IMR-90 (cell line): ENCODE results near the gene PPAT. TPM values are rescaled to one million over a fixed set of nuclear protein-coding genes. Genes with fewer than 3 reads are reported as not detected.

ENCODE experiments used
- ATAC-seq: fragments of 200-7000 bp; cut with Tn5 transposase; 2 replicates; pipeline ENCODE4 v1.9.1; 2020; ENCODE audit warnings: low read depth, mild to moderate bottlenecking, moderate library complexity
- BruUV-seq: library from RNA; stranded (reverse); fragments of 400-500 nt; replicated peaks from 2 replicates; lab custom pipeline; 2021; lab: Mats Ljungman, UMichigan
- CTCF ChIA-PET: fragments of 300-600 bp; formaldehyde crosslinking; extraction: SDS; loops from one replicate; lab custom pipeline; 2021; ENCODE audit warnings: antibody characterized with exemption; lab: Yijun Ruan, JAX
- POLR2A ChIA-PET: fragments of 300-600 bp; sonication (Branson Sonifier 250); formaldehyde crosslinking; loops from one replicate; lab custom pipeline; 2022; ENCODE audit warnings: antibody characterized with exemption; ENCODE audit not compliant: unreplicated experiment; lab: Charles Lee
- DNase-seq: peaks from one replicate; pipeline ENCODE4 v3.0.0; 2013
- H2AFZ ChIP-seq: replicated peaks from 2 replicates; pipeline ENCODE3; 2013; ENCODE audit warnings: low read length, mild to moderate bottlenecking; ENCODE audit not compliant: poor library complexity
- H2AK5ac ChIP-seq: 2 replicates; pipeline ENCODE4 v1.6.1; 2013; ENCODE audit warnings: low read depth, low read length, inconsistent platforms
- H2AK9ac ChIP-seq: replicated peaks from 2 replicates; pipeline ENCODE3; 2013; ENCODE audit warnings: mild to moderate bottlenecking, low read depth, low read length, moderate library complexity; ENCODE audit not compliant: poor library complexity
- H2BK120ac ChIP-seq: 2 replicates; pipeline ENCODE4 v1.6.1; 2013; ENCODE audit warnings: low read depth, low read length, inconsistent platforms
- H2BK15ac ChIP-seq: 3 replicates; pipeline ENCODE4 v1.6.1; 2013; ENCODE audit warnings: low read depth, low read length, inconsistent platforms
- H2BK20ac ChIP-seq: 2 replicates; pipeline ENCODE4 v1.6.1; 2013; ENCODE audit warnings: low read depth, mild to moderate bottlenecking, inconsistent platforms, low read length, moderate library complexity
- H2BK5ac ChIP-seq: 2 replicates; pipeline ENCODE4 v1.6.1; 2013; ENCODE audit warnings: mild to moderate bottlenecking, low read depth, low read length, inconsistent platforms; ENCODE audit not compliant: poor library complexity, severe bottlenecking
- H3K14ac ChIP-seq: replicated peaks from 2 replicates; pipeline ENCODE4 v1.6.1; 2013; ENCODE audit warnings: low read depth, low read length, inconsistent platforms
- H3K18ac ChIP-seq: 2 replicates; pipeline ENCODE4 v1.6.1; 2013; ENCODE audit warnings: low read depth, low read length, control low read depth
- H3K23ac ChIP-seq: 2 replicates; pipeline ENCODE4 v1.6.1; 2013; ENCODE audit warnings: low read depth, low read length, inconsistent platforms
- H3K27ac ChIP-seq: 2 replicates; pipeline ENCODE4 v1.5.1; 2013; ENCODE audit warnings: mild to moderate bottlenecking, control low read depth, low read length; ENCODE audit not compliant: insufficient read depth
- H3K27me3 ChIP-seq: 2 replicates; pipeline ENCODE4 v1.6.1; 2013; ENCODE audit warnings: low read length; ENCODE audit not compliant: control insufficient read depth, insufficient read depth
- H3K36me3 ChIP-seq: 2 replicates; pipeline ENCODE4 v1.6.1; 2013; ENCODE audit warnings: low read length, mixed read lengths; ENCODE audit not compliant: control insufficient read depth, insufficient read depth
- H3K4ac ChIP-seq: 2 replicates; pipeline ENCODE4 v1.6.1; 2013; ENCODE audit warnings: low read depth, low read length, inconsistent platforms
- H3K4me1 ChIP-seq: 2 replicates; pipeline ENCODE4 v1.6.1; 2013; ENCODE audit warnings: low read length, mixed read lengths; ENCODE audit not compliant: control insufficient read depth, insufficient read depth
- H3K4me2 ChIP-seq: 2 replicates; pipeline ENCODE4 v1.6.1; 2013; ENCODE audit warnings: low read depth, mild to moderate bottlenecking, control low read depth, low read length, moderate library complexity
- H3K4me3 ChIP-seq: 2 replicates; pipeline ENCODE4 v1.5.1; 2013; ENCODE audit warnings: low read depth, mild to moderate bottlenecking, control low read depth, low read length, moderate library complexity; ENCODE audit not compliant: insufficient read depth
- H3K56ac ChIP-seq: 2 replicates; pipeline ENCODE4 v1.6.1; 2013; ENCODE audit warnings: low read length, inconsistent platforms; ENCODE audit not compliant: insufficient read depth; ENCODE audit errors: extremely low read depth
- H3K79me1 ChIP-seq, 2 experiments: 2 replicates each; pipeline ENCODE4 v1.6.1; 2013; ENCODE audit warnings: low read length in 2 of 2, inconsistent platforms in 1 of 2, low read depth in 1 of 2
- H3K9ac ChIP-seq: 2 replicates; pipeline ENCODE4 v1.6.1; 2013; ENCODE audit warnings: low read depth, low read length, control low read depth
- H3K9me1 ChIP-seq: 2 replicates; pipeline ENCODE4 v1.6.1; 2013; ENCODE audit warnings: low read length, inconsistent platforms; ENCODE audit not compliant: insufficient read depth
- H3K9me3 ChIP-seq: 2 replicates; pipeline ENCODE4 v1.6.1; 2013; ENCODE audit warnings: low read length; ENCODE audit not compliant: control insufficient read depth, insufficient read depth
- H4K20me1 ChIP-seq: 2 replicates; pipeline ENCODE4 v1.6.1; 2013; ENCODE audit warnings: low read length, inconsistent platforms; ENCODE audit not compliant: insufficient read depth
- H4K5ac ChIP-seq: 2 replicates; pipeline ENCODE4 v1.6.1; 2013; ENCODE audit warnings: mild to moderate bottlenecking, low read depth, low read length, control low read depth
- H4K8ac ChIP-seq, 2 experiments: 2 replicates each; pipeline ENCODE4 v1.6.1; 2013; ENCODE audit warnings: low read depth in 2 of 2, low read length in 2 of 2, control low read depth in 1 of 2, inconsistent platforms in 1 of 2
- H4K91ac ChIP-seq: 2 replicates; pipeline ENCODE4 v1.6.1; 2013; ENCODE audit warnings: low read depth, low read length, inconsistent platforms; ENCODE audit not compliant: insufficient read depth
- BHLHE40 ChIP-seq: fragments of 150-350 bp; IDR thresholded peaks from 2 replicates; pipeline ENCODE4 v1.6.1; 2016; ENCODE audit warnings: mild to moderate bottlenecking, low read depth, low read length
- CEBPB ChIP-seq: IDR thresholded peaks from 2 replicates; pipeline ENCODE4 v1.6.1; 2012; ENCODE audit warnings: low read depth, low read length, improper control_type of control experiment
- MAZ ChIP-seq: IDR thresholded peaks from 2 replicates; pipeline ENCODE4 v1.6.1; 2012; ENCODE audit warnings: low read depth, mild to moderate bottlenecking, low read length, improper control_type of control experiment, moderate library complexity, borderline replicate concordance
- MXI1 ChIP-seq: IDR thresholded peaks from 2 replicates; pipeline ENCODE4 v1.6.1; 2012; ENCODE audit warnings: low read depth, mild to moderate bottlenecking, low read length, moderate library complexity, borderline replicate concordance
- WGBS, 2 experiments: methylation state at CpG; one replicate each; pipeline versions ENCODE4 v1.1.5 to v1.1.7; 2013; ENCODE audit warnings: missing lambda C conversion rate in 2 of 2; ENCODE audit not compliant: insufficient read length in 1 of 2; ENCODE audit errors: extremely low coverage in 2 of 2; 5-methylcytosine and 5-hydroxymethylcytosine counted together
- dilution Hi-C: fragments of 300-500 bp; cut with HindIII; formaldehyde crosslinking; loops from one replicate; pipeline ENCODE4 v1.14.3; 2018; ENCODE audit warnings: low sequenced_read_pairs; ENCODE audit not compliant: unreplicated experiment
- in situ Hi-C: fragments of 300-500 bp; cut with MboI; formaldehyde crosslinking; loops from 3 replicates; pipeline ENCODE4 v1.14.3; 2019; ENCODE audit warnings: low sequenced_read_pairs, inconsistent platforms, mixed read lengths
- intact Hi-C: fragments of 100-400 bp; cut with micrococcal nuclease; formaldehyde crosslinking; loops from 2 replicates; pipeline ENCODE4 v1.10.0; 2022
- polyA plus RNA-seq, 3 experiments: library from polyadenylated mRNA; depleted of rRNA; stranded (reverse); fragments of >200 nt; gene quantifications; 2 replicates each; pipeline ENCODE4 v1.2.3, GENCODE V29; 2012; ENCODE audit warnings: low replicate concordance in 1 of 3
- total RNA-seq: library from RNA; depleted of rRNA; stranded (reverse); fragments of >200 nt; gene quantifications from 2 replicates; pipeline ENCODE4 v1.2.3, GENCODE V29; 2012
- TF ChIP-seq, protein P1 (sequence below): fragments of 150-350 bp; IDR thresholded peaks from 2 replicates; pipeline ENCODE4 v1.6.1; 2016; ENCODE audit warnings: low read depth, mild to moderate bottlenecking, low read length, moderate library complexity, borderline replicate concordance

PPAT gene
- total and polyA plus RNA-seq, 2 of the 4 experiments (the other 2 are of a cell fraction), result 7.0 to 21.1 TPM

DNA sequence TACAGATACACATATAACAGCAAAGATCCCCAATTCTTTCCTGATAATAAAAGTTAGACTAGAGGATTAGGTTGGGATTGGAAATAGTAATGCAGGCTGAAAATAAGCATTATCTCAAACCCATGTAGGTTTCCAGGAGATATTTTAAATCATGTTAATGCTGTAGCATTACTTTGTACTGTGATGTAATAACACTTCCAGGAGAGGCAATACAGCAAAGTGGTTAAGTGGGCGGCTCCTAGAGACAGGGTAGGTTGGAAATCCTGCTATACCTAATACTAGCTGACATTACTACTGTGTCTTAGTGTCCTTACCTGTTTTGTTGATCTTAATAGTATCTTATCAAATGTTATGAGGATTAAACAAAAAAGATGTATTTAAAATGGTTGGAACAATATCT lies 10.3 kb upstream of the PPAT start:
- Histone ChIP-seq H3K27me3 (no peaks in the 10 kb centered on the region), H4K5ac (no peak overlapping the region), H2BK20ac (no peak overlapping the region), H3K9ac (no peak overlapping the region), H2BK5ac (no peak overlapping the region), H3K36me3 (peaks cover 8% of the 10 kb centered on the region), H3K79me1 (peaks cover 16 to 32% of the 10 kb centered on the region in 2 experiments; a peak in 3 of 4 replicates), H3K4me1 (no peaks in the 10 kb centered on the region), H2AFZ (no peak overlapping the region), H3K4me2 (no peak overlapping the region), H3K9me3 (no peaks in the 10 kb centered on the region), H3K9me1 (no peaks in the 10 kb centered on the region), H4K20me1 (0 out of 2 replicates have a peak, but pooled peaks cover 3% of the 10 kb centered on the region), H3K18ac (no peak overlapping the region), H3K4me3 (no peak overlapping the region), H3K56ac (no peak overlapping the region), H2BK15ac (no peak overlapping the region), H2AK5ac (no peak overlapping the region), H2BK120ac (no peak overlapping the region), H3K14ac (no peak overlapping the region), H3K27ac (no peak overlapping the region), H3K4ac (no peak overlapping the region), H4K91ac (no peak overlapping the region), H3K23ac (no peak overlapping the region), H4K8ac (no peak overlapping the region), H2AK9ac (no peak overlapping the region)
- no CpG with 5 or more reads among the region's 1 CpG for WGBS, 2 experiments
- CTCF ChIA-PET, result interaction anchor here (1.0 kb wide), 1 partner anchor 8 kb away, joined by 3 read pairs; no protein-coding TSS in a partner anchor
- intact Hi-C loops (loop anchor here (2.0 kb wide), 1 partner anchor 13 kb away; no protein-coding TSS in a partner anchor), in situ Hi-C loops (no loop called here), dilution Hi-C loops (no loop called here)
- POLR2A ChIA-PET, result no interaction called here
- no TSS peak for BruUV-seq
- no peak for TF ChIP-seq MAZ
- TF ChIP-seq BHLHE40, result no peak
- no peak for TF ChIP-seq CEBPB
- TF ChIP-seq MXI1, result no peak
- TF ChIP-seq, protein P1, sequence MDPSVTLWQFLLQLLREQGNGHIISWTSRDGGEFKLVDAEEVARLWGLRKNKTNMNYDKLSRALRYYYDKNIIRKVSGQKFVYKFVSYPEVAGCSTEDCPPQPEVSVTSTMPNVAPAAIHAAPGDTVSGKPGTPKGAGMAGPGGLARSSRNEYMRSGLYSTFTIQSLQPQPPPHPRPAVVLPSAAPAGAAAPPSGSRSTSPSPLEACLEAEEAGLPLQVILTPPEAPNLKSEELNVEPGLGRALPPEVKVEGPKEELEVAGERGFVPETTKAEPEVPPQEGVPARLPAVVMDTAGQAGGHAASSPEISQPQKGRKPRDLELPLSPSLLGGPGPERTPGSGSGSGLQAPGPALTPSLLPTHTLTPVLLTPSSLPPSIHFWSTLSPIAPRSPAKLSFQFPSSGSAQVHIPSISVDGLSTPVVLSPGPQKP, result no peak
- DNase-seq (no peak), ATAC-seq (no peak)
